IPS-18a (cell line): ENCODE data around the gene HERC2.
"Not testable (repeated sequence)": the region's sequence is repeated elsewhere in the genome, so short reads cannot be mapped to it uniquely, and the experiment has no call there.

ENCODE experiments used
- H3K27ac ChIP-seq: one replicate; pipeline ENCODE4 v1.5.1; 2013; ENCODE audit warnings: low read length
- H3K27me3 ChIP-seq: one replicate; pipeline ENCODE4 v1.6.1; 2013; ENCODE audit warnings: mild to moderate bottlenecking, low read length; ENCODE audit not compliant: control insufficient read depth, insufficient read depth
- H3K36me3 ChIP-seq: one replicate; pipeline ENCODE4 v1.6.1; 2013; ENCODE audit warnings: low read depth, low read length; ENCODE audit not compliant: control insufficient read depth
- H3K4me1 ChIP-seq: one replicate; pipeline ENCODE4 v1.6.1; 2013; ENCODE audit warnings: low read depth, low read length; ENCODE audit not compliant: control insufficient read depth
- H3K4me3 ChIP-seq: one replicate; pipeline ENCODE4 v1.5.1; 2013; ENCODE audit warnings: low read length
- H3K9ac ChIP-seq: one replicate; pipeline ENCODE4 v1.6.1; 2013; ENCODE audit warnings: mild to moderate bottlenecking, low read length, moderate library complexity
- H3K9me3 ChIP-seq: one replicate; pipeline ENCODE4 v1.6.1; 2013; ENCODE audit warnings: low read depth, low read length; ENCODE audit not compliant: control insufficient read depth

The HERC2 gene

GRCh38 chr15:28216946-28217546, 104.9 kb downstream of the HERC2 start:
- peaks cover 41% of the 10 kb centered on the region for H3K36me3 ChIP-seq
- not testable (repeated sequence) for H3K4me1 ChIP-seq, H3K9ac ChIP-seq, H3K4me3 ChIP-seq, H3K27me3 ChIP-seq, H3K27ac ChIP-seq, H3K9me3 ChIP-seq

- H3K27ac ChIP-seq, H3K4me1 ChIP-seq, H3K9ac ChIP-seq, H3K9me3 ChIP-seq, H3K4me3 ChIP-seq, H3K27me3 ChIP-seq: not testable (repeated sequence)
- H3K36me3 ChIP-seq: peaks cover 37% of the 10 kb centered on the region
Observed at GRCh38 chr15:28215521-28215920, 106.5 kb downstream of the HERC2 start.

- not testable (repeated sequence) for H3K27me3 ChIP-seq, H3K4me3 ChIP-seq, H3K27ac ChIP-seq, H3K9ac ChIP-seq, H3K9me3 ChIP-seq, H3K4me1 ChIP-seq
- H3K36me3 ChIP-seq: peaks cover 24% of the 10 kb centered on the region
Observed at GRCh38 chr15:28214006-28214790, 107.8 kb downstream of the HERC2 start.

- H3K9me3 ChIP-seq, H3K4me3 ChIP-seq, H3K27me3 ChIP-seq, H3K9ac ChIP-seq, H3K27ac ChIP-seq, H3K4me1 ChIP-seq: not testable (repeated sequence)
- peaks cover 15% of the 10 kb centered on the region for H3K36me3 ChIP-seq
Observed at GRCh38 chr15:28213393-28213792, 108.6 kb downstream of the HERC2 start.

- H3K36me3 ChIP-seq: peaks cover 4% of the 10 kb centered on the region
- no peak overlapping the region for H3K27ac ChIP-seq
- H3K9ac ChIP-seq: no peak overlapping the region
- H3K4me1 ChIP-seq: no peaks in the 10 kb centered on the region
- no peaks in the 10 kb centered on the region for H3K9me3 ChIP-seq
- no peak overlapping the region for H3K4me3 ChIP-seq
- no peaks in the 10 kb centered on the region for H3K27me3 ChIP-seq
Observed at GRCh38 chr15:28208583-28208982, 113.4 kb downstream of the HERC2 start.

- H3K27ac ChIP-seq, H3K9me3 ChIP-seq, H3K4me3 ChIP-seq, H3K27me3 ChIP-seq, H3K36me3 ChIP-seq, H3K9ac ChIP-seq, H3K4me1 ChIP-seq: not testable (repeated sequence)
Observed at GRCh38 chr15:28205640-28206039, 116.3 kb downstream of the HERC2 start.

- not testable (repeated sequence) for H3K4me1 ChIP-seq, H3K4me3 ChIP-seq, H3K27ac ChIP-seq, H3K27me3 ChIP-seq, H3K9me3 ChIP-seq, H3K9ac ChIP-seq
- H3K36me3 ChIP-seq: peaks cover 21% of the 10 kb centered on the region
Observed at GRCh38 chr15:28203055-28203828, 118.7 kb downstream of the HERC2 start.

GRCh38 chr15:28202124-28202523, 119.9 kb downstream of the HERC2 start:
- not testable (repeated sequence) for H3K9ac ChIP-seq, H3K27me3 ChIP-seq, H3K9me3 ChIP-seq, H3K4me1 ChIP-seq, H3K4me3 ChIP-seq, H3K27ac ChIP-seq
- peaks cover 27% of the 10 kb centered on the region for H3K36me3 ChIP-seq

- H3K27ac ChIP-seq, H3K9ac ChIP-seq, H3K9me3 ChIP-seq, H3K4me1 ChIP-seq, H3K27me3 ChIP-seq, H3K4me3 ChIP-seq: not testable (repeated sequence)
- H3K36me3 ChIP-seq: peaks cover 36% of the 10 kb centered on the region
Observed at GRCh38 chr15:28198215-28198614, 123.8 kb downstream of the HERC2 start.

GRCh38 chr15:28197694-28198093, 124.3 kb downstream of the HERC2 start:
- H3K4me3 ChIP-seq, H3K9ac ChIP-seq, H3K9me3 ChIP-seq, H3K27ac ChIP-seq, H3K4me1 ChIP-seq, H3K27me3 ChIP-seq: not testable (repeated sequence)
- H3K36me3 ChIP-seq: peaks cover 39% of the 10 kb centered on the region

- H3K9ac ChIP-seq, H3K4me1 ChIP-seq, H3K27ac ChIP-seq, H3K9me3 ChIP-seq, H3K4me3 ChIP-seq, H3K27me3 ChIP-seq: not testable (repeated sequence)
- H3K36me3 ChIP-seq: peaks cover 50% of the 10 kb centered on the region
Observed at GRCh38 chr15:28196581-28196980, 125.4 kb downstream of the HERC2 start.
